Measurements from ENCODE around the gene KRT71.

Gene KRT71

GRCh38 chr12:52600941-52601481 is 48.1 kb upstream of the KRT71 start, which contains the start of gene KRT72:
Gene KRT72, minus strand, starts transcription at chr12:52601463. Its CDS starts 11 bp downstream, at chr12:52601452.
- Histone ChIP-seq H3K9ac (ENCODE audit: low read length) (no peak within 1 kb of the TSS), H3K79me2 (ENCODE audit: low read length) (no peaks in the 10 kb centered on the region), H3K9me3 (replicated peaks; ENCODE audit: insufficient read depth, low read length) (no peaks in the 10 kb centered on the region), H4K20me1 (ENCODE audit: insufficient read depth, low read length) (no peaks in the 10 kb centered on the region), H2AFZ (ENCODE audit: low read length) (no peak within 1 kb of the TSS), H3K4me1 (ENCODE audit: low read length) (no peaks in the 10 kb centered on the region), H3K4me2 (ENCODE audit: low read depth, low read length) (no peak within 1 kb of the TSS), H3K36me3 (replicated peaks; ENCODE audit: insufficient read depth, low read length) (no peaks in the 10 kb centered on the region), H3F3A (ENCODE audit: insufficient read depth, low read length) (no peaks in the 10 kb centered on the region), H3K9me2 (replicated peaks; ENCODE audit: insufficient read depth, low read length) (no peaks in the 10 kb centered on the region), H3K27me3 (replicated peaks; ENCODE audit: insufficient read depth, low read length) (peaks cover 57% of the 10 kb centered on the region), H3K4me3 (ENCODE audit: low read length) (no peak within 1 kb of the TSS), H3K27ac (ENCODE audit: low read length) (no peak within 1 kb of the TSS)
- no peak for DNase-seq
- TF ChIP-seq EZH2phosphoT487 (IDR thresholded peaks at IDR 0.05; ENCODE audit: low read length) (no peak), CTCF (IDR thresholded peaks at IDR 0.05; ENCODE audit: low read length) (no peak), EZH2 (optimal IDR thresholded peaks at IDR 0.05; ENCODE audit: low read depth, low read length) (no peak)

- H3K9ac ChIP-seq (ENCODE audit: low read length): no peak overlapping the region
- H2AFZ ChIP-seq (ENCODE audit: low read length): no peak overlapping the region
- no peak overlapping the region for H3K4me3 ChIP-seq (ENCODE audit: low read length)
- TF ChIP-seq EZH2phosphoT487 (IDR thresholded peaks at IDR 0.05; ENCODE audit: low read length): no peak
- no peak for TF ChIP-seq EZH2 (optimal IDR thresholded peaks at IDR 0.05; ENCODE audit: low read depth, low read length)
- no peak for TF ChIP-seq CTCF (IDR thresholded peaks at IDR 0.05; ENCODE audit: low read length)
- H3K4me2 ChIP-seq (ENCODE audit: low read depth, low read length): no peak overlapping the region
- no peaks in the 10 kb centered on the region for H3K9me3 ChIP-seq (replicated peaks; ENCODE audit: insufficient read depth, low read length)
- no peaks in the 10 kb centered on the region for H3K9me2 ChIP-seq (replicated peaks; ENCODE audit: insufficient read depth, low read length)
- H3K27me3 ChIP-seq (replicated peaks; ENCODE audit: insufficient read depth, low read length): peaks cover 58% of the 10 kb centered on the region
- H4K20me1 ChIP-seq (ENCODE audit: insufficient read depth, low read length): no peaks in the 10 kb centered on the region
- no peaks in the 10 kb centered on the region for H3K4me1 ChIP-seq (ENCODE audit: low read length)
- H3K36me3 ChIP-seq (replicated peaks; ENCODE audit: insufficient read depth, low read length): no peaks in the 10 kb centered on the region
- DNase-seq: no peak
- no peak overlapping the region for H3K27ac ChIP-seq (ENCODE audit: low read length)
- H3F3A ChIP-seq (ENCODE audit: insufficient read depth, low read length): no peaks in the 10 kb centered on the region
- no peaks in the 10 kb centered on the region for H3K79me2 ChIP-seq (ENCODE audit: low read length)
These were observed 47.5 kb upstream of the KRT71 start for GRCh38 chr12:52600475-52600874.

GRCh38 chr12:52600071-52600470 is 47.1 kb upstream of the KRT71 start:
- no peak overlapping the region for H3K4me3 ChIP-seq (ENCODE audit: low read length)
- H3K9ac ChIP-seq (ENCODE audit: low read length): no peak overlapping the region
- H3K9me3 ChIP-seq (replicated peaks; ENCODE audit: insufficient read depth, low read length): no peaks in the 10 kb centered on the region
- H3K27me3 ChIP-seq (replicated peaks; ENCODE audit: insufficient read depth, low read length): peaks cover 58% of the 10 kb centered on the region
- H3F3A ChIP-seq (ENCODE audit: insufficient read depth, low read length): no peaks in the 10 kb centered on the region
- H3K9me2 ChIP-seq (replicated peaks; ENCODE audit: insufficient read depth, low read length): no peaks in the 10 kb centered on the region
- TF ChIP-seq CTCF (IDR thresholded peaks at IDR 0.05; ENCODE audit: low read length) (no peak), EZH2phosphoT487 (IDR thresholded peaks at IDR 0.05; ENCODE audit: low read length) (no peak), EZH2 (optimal IDR thresholded peaks at IDR 0.05; ENCODE audit: low read depth, low read length) (no peak)
- no peak for DNase-seq
- no peak overlapping the region for H3K4me2 ChIP-seq (ENCODE audit: low read depth, low read length)
- no peaks in the 10 kb centered on the region for H4K20me1 ChIP-seq (ENCODE audit: insufficient read depth, low read length)
- no peak overlapping the region for H3K27ac ChIP-seq (ENCODE audit: low read length)
- no peaks in the 10 kb centered on the region for H3K36me3 ChIP-seq (replicated peaks; ENCODE audit: insufficient read depth, low read length)
- no peak overlapping the region for H2AFZ ChIP-seq (ENCODE audit: low read length)
- no peaks in the 10 kb centered on the region for H3K79me2 ChIP-seq (ENCODE audit: low read length)
- H3K4me1 ChIP-seq (ENCODE audit: low read length): no peaks in the 10 kb centered on the region
